Progenitor cell of endocrine pancreas (in vitro differentiated cells): ENCODE measurements around the gene IQGAP3. TPM values are rescaled to one million over a fixed set of nuclear protein-coding genes. Genes with fewer than 3 reads are reported as not detected.

Source experiments
- DNase-seq: peaks from one replicate; pipeline ENCODE4 v3.0.0; 2021; ENCODE audit warnings: low spot score; ENCODE audit not compliant: unreplicated experiment
- H3K27ac Mint-ChIP-seq: 2 replicates; pipeline ENCODE4 v1.8.0; 2021; ENCODE audit warnings: mild to moderate bottlenecking, moderate library complexity, mixed read lengths
- H3K27me3 Mint-ChIP-seq: 2 replicates; pipeline ENCODE4 v1.8.0; 2021; ENCODE audit warnings: mixed read lengths
- H3K36me3 Mint-ChIP-seq: 2 replicates; pipeline ENCODE4 v1.8.0; 2022; ENCODE audit warnings: mixed read lengths; ENCODE audit not compliant: insufficient read depth
- H3K4me1 Mint-ChIP-seq: 2 replicates; pipeline ENCODE4 v1.8.0; 2021; ENCODE audit warnings: low read depth, mixed read lengths
- H3K4me3 Mint-ChIP-seq: 2 replicates; pipeline ENCODE4 v1.8.0; 2021; ENCODE audit warnings: low read depth, mild to moderate bottlenecking, moderate library complexity, mixed read lengths
- H3K9me3 Mint-ChIP-seq: 2 replicates; pipeline ENCODE4 v1.8.0; 2021; ENCODE audit warnings: low read depth, mixed read lengths
- total RNA-seq: library from RNA; stranded (reverse); gene quantifications from 2 replicates; pipeline ENCODE4 v1.2.1, GENCODE V29; 2021
- TF ChIP-seq, protein P1 (sequence below): fragments of 200-600 bp; sonication (generic); IDR thresholded peaks from one replicate; pipeline ENCODE4 v1.5.0; 2021; ENCODE audit warnings: antibody characterized with exemption, mild to moderate bottlenecking; ENCODE audit not compliant: unreplicated experiment

Gene IQGAP3
- total RNA-seq, 1 donor from 2014 or later, result 29.6 TPM

GRCh38 chr1:156547982-156548381 lies 24.4 kb downstream of the IQGAP3 start:
- H3K9me3 Mint-ChIP-seq, result no peaks in the 10 kb centered on the region
- peaks cover 1% of the 10 kb centered on the region for H3K4me1 Mint-ChIP-seq
- peaks cover 7% of the 10 kb centered on the region for H3K36me3 Mint-ChIP-seq
- no peaks in the 10 kb centered on the region for H3K27me3 Mint-ChIP-seq
- no peak overlapping the region for H3K4me3 Mint-ChIP-seq
- no peak for DNase-seq
- TF ChIP-seq, protein P1, sequence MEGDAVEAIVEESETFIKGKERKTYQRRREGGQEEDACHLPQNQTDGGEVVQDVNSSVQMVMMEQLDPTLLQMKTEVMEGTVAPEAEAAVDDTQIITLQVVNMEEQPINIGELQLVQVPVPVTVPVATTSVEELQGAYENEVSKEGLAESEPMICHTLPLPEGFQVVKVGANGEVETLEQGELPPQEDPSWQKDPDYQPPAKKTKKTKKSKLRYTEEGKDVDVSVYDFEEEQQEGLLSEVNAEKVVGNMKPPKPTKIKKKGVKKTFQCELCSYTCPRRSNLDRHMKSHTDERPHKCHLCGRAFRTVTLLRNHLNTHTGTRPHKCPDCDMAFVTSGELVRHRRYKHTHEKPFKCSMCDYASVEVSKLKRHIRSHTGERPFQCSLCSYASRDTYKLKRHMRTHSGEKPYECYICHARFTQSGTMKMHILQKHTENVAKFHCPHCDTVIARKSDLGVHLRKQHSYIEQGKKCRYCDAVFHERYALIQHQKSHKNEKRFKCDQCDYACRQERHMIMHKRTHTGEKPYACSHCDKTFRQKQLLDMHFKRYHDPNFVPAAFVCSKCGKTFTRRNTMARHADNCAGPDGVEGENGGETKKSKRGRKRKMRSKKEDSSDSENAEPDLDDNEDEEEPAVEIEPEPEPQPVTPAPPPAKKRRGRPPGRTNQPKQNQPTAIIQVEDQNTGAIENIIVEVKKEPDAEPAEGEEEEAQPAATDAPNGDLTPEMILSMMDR, result no peak
- H3K27ac Mint-ChIP-seq, result no peak overlapping the region

DNA sequence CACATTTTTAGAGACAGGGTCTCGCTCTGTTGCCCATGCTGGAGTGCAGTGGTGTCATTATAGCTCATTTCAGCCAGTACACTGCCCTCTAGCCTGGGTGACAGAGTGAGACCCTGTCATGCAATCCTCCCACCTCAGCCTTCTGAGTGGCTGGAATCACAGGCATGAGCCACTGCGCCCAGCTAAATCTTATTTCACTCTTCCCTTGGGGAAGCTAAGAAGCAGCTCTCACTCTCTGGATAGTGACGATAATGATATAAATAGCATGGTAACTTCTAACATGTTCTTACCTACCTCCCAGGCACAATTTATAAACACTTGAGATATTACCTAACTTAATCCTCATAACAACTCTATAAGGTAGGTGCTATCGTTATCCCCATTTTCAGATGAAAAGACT lies 24.9 kb downstream of the IQGAP3 start:
- no peak for DNase-seq
- Mint-ChIP-seq H3K27ac (no peak overlapping the region), H3K36me3 (peaks cover 4% of the 10 kb centered on the region), H3K9me3 (no peaks in the 10 kb centered on the region), H3K27me3 (no peaks in the 10 kb centered on the region), H3K4me1 (peaks cover 2% of the 10 kb centered on the region), H3K4me3 (no peak overlapping the region)
- TF ChIP-seq, protein P1, result no peak

GRCh38 chr1:156546267-156546666 lies 26.1 kb downstream of the IQGAP3 start:
- peaks cover 2% of the 10 kb centered on the region for H3K36me3 Mint-ChIP-seq
- H3K27ac Mint-ChIP-seq, result peak overlapping the region; percentile 18
- H3K4me1 Mint-ChIP-seq, result peaks cover 2% of the 10 kb centered on the region

DNA sequence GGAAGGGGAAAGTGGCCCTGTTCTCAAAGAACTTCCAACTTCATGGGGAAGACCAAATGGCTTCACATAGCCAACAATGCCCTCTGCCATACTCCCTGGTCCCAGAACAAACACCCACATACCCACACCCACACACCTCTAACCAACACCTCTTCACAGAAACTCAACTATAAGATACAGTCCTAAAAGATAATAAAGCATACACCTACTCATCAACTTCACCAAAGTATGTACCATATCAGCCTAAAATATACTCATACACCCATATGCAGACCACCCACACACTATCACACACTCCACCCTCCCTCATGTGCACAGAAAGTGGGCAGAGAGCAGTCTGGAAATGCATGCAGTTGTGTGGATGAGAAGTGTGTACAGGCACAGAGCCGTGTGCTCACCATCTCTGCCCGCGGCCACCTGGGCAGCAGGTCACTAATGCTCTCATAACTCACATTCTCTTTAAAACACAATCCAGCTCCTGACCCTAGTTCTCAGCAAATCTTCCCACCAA lies 27.7 kb downstream of the IQGAP3 start:
- no peaks in the 10 kb centered on the region for H3K27me3 Mint-ChIP-seq
- H3K27ac Mint-ChIP-seq, result no peak overlapping the region
- no peak for DNase-seq
- TF ChIP-seq, protein P1, result no peak
- peaks cover 2% of the 10 kb centered on the region for H3K4me1 Mint-ChIP-seq
- no peak overlapping the region for H3K4me3 Mint-ChIP-seq
- peaks cover 2% of the 10 kb centered on the region for H3K36me3 Mint-ChIP-seq
- no peaks in the 10 kb centered on the region for H3K9me3 Mint-ChIP-seq

More at GRCh38 chr1:156546267-156546666, 26.1 kb downstream of the IQGAP3 start:
- H3K4me3 Mint-ChIP-seq, result no peak overlapping the region
- DNase-seq, result no peak
- no peaks in the 10 kb centered on the region for H3K27me3 Mint-ChIP-seq
- TF ChIP-seq, protein P1, result no peak
- H3K9me3 Mint-ChIP-seq, result no peaks in the 10 kb centered on the region

DNA sequence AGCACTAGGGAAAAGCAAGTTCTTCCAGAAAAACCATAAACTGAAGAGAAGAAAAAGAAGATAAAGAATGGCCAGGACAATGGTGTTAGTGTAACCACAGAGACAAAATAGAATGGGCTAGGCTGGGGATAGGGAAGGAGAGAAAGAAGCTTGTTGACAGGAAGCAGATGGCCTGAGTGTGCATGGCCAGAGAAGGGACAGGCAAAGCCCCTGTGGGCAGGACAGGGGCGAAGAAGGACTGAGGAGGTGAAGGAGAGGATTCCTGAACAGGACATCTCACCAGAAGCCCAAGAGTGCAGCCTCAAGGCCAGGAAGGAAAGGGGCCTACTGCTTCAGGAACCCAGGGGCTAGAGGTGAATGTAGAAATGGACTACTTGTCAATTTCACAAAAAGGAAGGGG lies 29.3 kb downstream of the IQGAP3 start:
- no peak overlapping the region for H3K4me3 Mint-ChIP-seq
- no peaks in the 10 kb centered on the region for H3K27me3 Mint-ChIP-seq
- no peaks in the 10 kb centered on the region for H3K9me3 Mint-ChIP-seq
- TF ChIP-seq, protein P1, result no peak
- H3K36me3 Mint-ChIP-seq, result peaks cover 6% of the 10 kb centered on the region
- DNase-seq, result no peak
- peaks cover 2% of the 10 kb centered on the region for H3K4me1 Mint-ChIP-seq
- H3K27ac Mint-ChIP-seq, result peak overlapping the region; percentile 8
